Lung microvascular endothelial cell (primary cell): ENCODE data around the gene RIC1. TPM values are rescaled to one million over a fixed set of nuclear protein-coding genes. Genes with fewer than 3 reads are reported as not detected.
A peak's percentile ranks its signal among the peaks of the same experiment; 100 is the strongest.
"Not testable (repeated sequence)": the region's sequence is repeated elsewhere in the genome, so short reads cannot be mapped to it uniquely, and the experiment has no call there.

Experiments
- DNase-seq, 2 donors: peaks; one replicate each; pipeline versions ENCODE4 v3.0.0 to v3.0.0-alpha.2; 2010; ENCODE audit warnings: low read depth in 2 of 2
- total RNA-seq: library from RNA; depleted of rRNA; stranded (reverse); fragments of >200 nt; gene quantifications from 2 replicates; pipeline ENCODE4 v1.2.1, GENCODE V29; 2014

Gene RIC1
- 20.9 and 29.8 TPM in 2 replicates for total RNA-seq

GRCh38 chr9:5628530-5629311, at the start of gene RIC1:
RIC1 (plus strand) TSS chr9:5629107; CDS start chr9:5629310, 203 bp downstream.
- peak; percentile 92 to 94 for DNase-seq

GRCh38 chr9:5579881-5580280, 49.0 kb upstream of the RIC1 start:
- DNase-seq = no peak

GRCh38 chr9:5580650-5581049, 48.3 kb upstream of the RIC1 start:
- no peak for DNase-seq

- DNase-seq = not testable (repeated sequence)
Measured at GRCh38 chr9:5581706-5582105, 47.2 kb upstream of the RIC1 start.

- peak; percentile 61 to 72 for DNase-seq
Measured at GRCh38 chr9:5582835-5583195, 46.1 kb upstream of the RIC1 start.

GRCh38 chr9:5586391-5586802, 42.5 kb upstream of the RIC1 start:
- peak in 1 of 2 donors; percentile 36 for DNase-seq

- peak in 1 of 2 donors; percentile 64 for DNase-seq
Measured at GRCh38 chr9:5587024-5587423, 41.9 kb upstream of the RIC1 start.

GRCh38 chr9:5592231-5592630, 36.7 kb upstream of the RIC1 start:
- DNase-seq = no peak

- DNase-seq = no peak
Measured at GRCh38 chr9:5592904-5593303, 36.0 kb upstream of the RIC1 start.

GRCh38 chr9:5593904-5594303, 35.0 kb upstream of the RIC1 start:
- no peak for DNase-seq

GRCh38 chr9:5596173-5596572, 32.7 kb upstream of the RIC1 start:
- peak in 1 of 2 donors; percentile 43 for DNase-seq

GRCh38 chr9:5608298-5609225, 20.3 kb upstream of the RIC1 start:
- DNase-seq = peak; percentile 19 to 47

- no peak for DNase-seq
Measured at GRCh38 chr9:5609226-5609596, 19.7 kb upstream of the RIC1 start.

GRCh38 chr9:5610491-5610890, 18.4 kb upstream of the RIC1 start:
- DNase-seq = no peak

- no peak for DNase-seq
Measured at GRCh38 chr9:5611321-5612184, 17.4 kb upstream of the RIC1 start.

GRCh38 chr9:5612185-5612530, 16.7 kb upstream of the RIC1 start:
- no peak for DNase-seq

- DNase-seq = no peak
Measured at GRCh38 chr9:5614192-5614591, 14.7 kb upstream of the RIC1 start.

- no peak for DNase-seq
Measured at GRCh38 chr9:5614985-5615384, 13.9 kb upstream of the RIC1 start.

GRCh38 chr9:5617749-5618148, 11.2 kb upstream of the RIC1 start:
- no peak for DNase-seq

GRCh38 chr9:5620494-5620893, 8.4 kb upstream of the RIC1 start:
- no peak for DNase-seq

GRCh38 chr9:5621327-5621726, 7.6 kb upstream of the RIC1 start:
- DNase-seq = peak in 1 of 2 donors; percentile 75

GRCh38 chr9:5622016-5622415, 6.9 kb upstream of the RIC1 start:
- DNase-seq = peak in 1 of 2 donors; percentile 24
